T-helper 2 cell treated with Interferon-gamma antibody and Interleukin-4, amounts not matched to agents 5 μg/mL and 100 μg/mL, for 36 hours (primary cell): ENCODE data around the gene CD99L2.

Experiments used
- DNase-seq: peaks from one replicate; pipeline ENCODE4 v3.0.0; 2021; ENCODE audit warnings: low spot score
- H3K27ac Mint-ChIP-seq: one replicate; pipeline ENCODE4 v1.8.0; 2021; ENCODE audit warnings: mild to moderate bottlenecking, mixed read lengths
- H3K27me3 Mint-ChIP-seq: one replicate; pipeline ENCODE4 v1.8.0; 2021; ENCODE audit warnings: low read depth, mixed read lengths
- H3K36me3 Mint-ChIP-seq: one replicate; pipeline ENCODE4 v1.8.0; 2021; ENCODE audit warnings: low read depth, mixed read lengths
- H3K4me1 Mint-ChIP-seq: one replicate; pipeline ENCODE4 v1.8.0; 2021; ENCODE audit warnings: low read depth, mixed read lengths
- H3K4me3 Mint-ChIP-seq: one replicate; pipeline ENCODE4 v1.8.0; 2022; ENCODE audit warnings: mild to moderate bottlenecking, moderate library complexity, mixed read lengths
- H3K9me3 Mint-ChIP-seq: one replicate; pipeline ENCODE4 v1.8.0; 2021; ENCODE audit warnings: mixed read lengths

Gene CD99L2

DNA sequence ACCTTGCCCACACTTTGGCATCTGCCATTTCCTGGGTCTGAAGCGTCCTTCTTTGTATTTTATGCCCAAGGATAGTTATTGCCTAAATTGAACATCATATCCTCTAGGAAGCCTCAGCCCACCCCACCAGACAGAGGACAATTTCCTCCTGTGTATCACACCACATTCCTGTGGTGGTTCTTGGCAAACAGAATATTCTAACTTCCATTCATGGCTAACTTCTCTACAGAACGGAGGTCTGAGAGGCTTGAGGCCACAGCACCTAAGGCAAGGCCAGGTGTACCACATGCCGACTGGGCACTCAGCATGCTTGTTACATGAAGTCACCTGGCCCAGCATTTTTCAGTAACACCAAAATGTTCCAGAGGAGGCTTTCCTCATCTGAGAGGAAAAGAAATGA is 42.4 kb downstream of the CD99L2 start:
- Mint-ChIP-seq H3K36me3 (peaks cover 16% of the 10 kb centered on the region), H3K27me3 (no peaks in the 10 kb centered on the region), H3K27ac (no peak overlapping the region), H3K4me1 (peaks cover 3% of the 10 kb centered on the region), H3K9me3 (peaks cover 34% of the 10 kb centered on the region), H3K4me3 (no peak overlapping the region)
- DNase-seq: no peak

DNA sequence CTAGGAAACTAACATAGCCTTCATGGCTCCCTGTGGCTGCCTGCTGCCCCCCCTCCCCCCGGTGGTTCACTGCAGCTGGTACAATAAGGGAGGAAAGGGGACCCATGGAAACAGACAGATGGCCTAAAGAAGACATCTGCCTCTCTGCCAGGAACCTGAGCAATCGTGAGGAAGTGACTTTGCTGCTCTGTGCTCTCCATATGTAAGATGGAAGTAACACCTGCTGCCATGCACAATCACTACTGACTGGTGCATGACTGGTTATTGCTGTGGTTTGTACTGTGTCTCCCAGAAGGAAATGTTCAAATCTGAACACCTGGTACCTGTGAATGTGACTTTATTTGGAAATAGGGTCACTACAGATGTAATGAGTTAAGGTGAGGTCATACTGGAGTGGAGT is 43.6 kb downstream of the CD99L2 start:
- peaks cover 3% of the 10 kb centered on the region for H3K4me1 Mint-ChIP-seq
- peaks cover 34% of the 10 kb centered on the region for H3K9me3 Mint-ChIP-seq
- no peak overlapping the region for H3K4me3 Mint-ChIP-seq
- peaks cover 16% of the 10 kb centered on the region for H3K36me3 Mint-ChIP-seq
- DNase-seq: no peak
- H3K27ac Mint-ChIP-seq: no peak overlapping the region
- H3K27me3 Mint-ChIP-seq: no peaks in the 10 kb centered on the region

DNA sequence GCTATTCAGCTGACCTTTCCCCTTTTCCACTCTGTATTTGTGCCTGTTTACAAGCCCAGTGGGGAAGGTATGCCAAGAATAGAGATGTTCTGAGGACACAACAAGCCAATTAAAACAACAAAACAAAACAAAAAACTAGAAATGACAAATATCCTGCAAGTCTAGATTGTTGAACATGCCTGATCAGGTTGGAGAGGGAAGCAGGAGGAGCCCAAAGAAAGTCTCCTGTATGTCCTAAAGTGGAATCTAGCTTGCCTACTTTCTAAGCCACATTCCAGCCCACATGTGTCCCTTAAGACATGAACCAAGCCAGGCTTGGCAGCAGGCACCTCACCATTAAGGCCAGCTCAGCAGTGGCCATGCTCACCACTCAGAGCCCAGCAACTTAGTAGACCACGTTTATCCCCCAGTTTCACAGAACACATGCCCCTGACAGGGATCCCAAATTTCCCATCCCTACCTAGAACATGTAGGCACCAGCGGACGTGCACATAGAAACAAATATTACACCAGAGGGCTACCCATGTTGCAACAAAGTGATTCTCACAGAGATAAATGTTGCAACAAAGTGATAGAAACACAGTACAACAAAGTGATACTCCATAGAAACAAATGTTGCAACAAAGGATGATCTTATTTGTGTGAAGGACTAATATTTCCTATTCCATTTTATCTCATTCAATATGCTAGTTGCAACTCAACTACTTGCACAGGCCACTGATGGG is 48.3 kb downstream of the CD99L2 start:
- Mint-ChIP-seq H3K4me3 (no peak overlapping the region), H3K36me3 (peaks cover 6% of the 10 kb centered on the region), H3K9me3 (peaks cover 3% of the 10 kb centered on the region), H3K27ac (no peak overlapping the region), H3K27me3 (no peaks in the 10 kb centered on the region), H3K4me1 (peaks cover 5% of the 10 kb centered on the region)
- DNase-seq: no peak

- H3K27ac Mint-ChIP-seq: no peak overlapping the region
- H3K4me1 Mint-ChIP-seq: peaks cover 4% of the 10 kb centered on the region
- H3K4me3 Mint-ChIP-seq: no peak overlapping the region
- peaks cover 2% of the 10 kb centered on the region for H3K36me3 Mint-ChIP-seq
- no peak for DNase-seq
- H3K9me3 Mint-ChIP-seq: no peaks in the 10 kb centered on the region
- H3K27me3 Mint-ChIP-seq: no peaks in the 10 kb centered on the region
Observed at GRCh38 chrX:150849486-150849885, 49.0 kb downstream of the CD99L2 start.

- no peak for DNase-seq
- H3K27me3 Mint-ChIP-seq: no peaks in the 10 kb centered on the region
- H3K36me3 Mint-ChIP-seq: peaks cover 2% of the 10 kb centered on the region
- no peak overlapping the region for H3K4me3 Mint-ChIP-seq
- H3K27ac Mint-ChIP-seq: no peak overlapping the region
- peaks cover 4% of the 10 kb centered on the region for H3K4me1 Mint-ChIP-seq
- H3K9me3 Mint-ChIP-seq: no peaks in the 10 kb centered on the region
Observed at GRCh38 chrX:150848914-150849365, 49.5 kb downstream of the CD99L2 start.

GRCh38 chrX:150847088-150847487 is 51.4 kb downstream of the CD99L2 start:
- no peak for DNase-seq
- Mint-ChIP-seq H3K4me3 (no peak overlapping the region), H3K27ac (no peak overlapping the region), H3K36me3 (peaks cover 2% of the 10 kb centered on the region), H3K9me3 (no peaks in the 10 kb centered on the region), H3K4me1 (peaks cover 4% of the 10 kb centered on the region), H3K27me3 (no peaks in the 10 kb centered on the region)

- no peak overlapping the region for H3K27ac Mint-ChIP-seq
- H3K4me3 Mint-ChIP-seq: no peak overlapping the region
- no peaks in the 10 kb centered on the region for H3K27me3 Mint-ChIP-seq
- DNase-seq: no peak
- H3K9me3 Mint-ChIP-seq: no peaks in the 10 kb centered on the region
- peaks cover 2% of the 10 kb centered on the region for H3K36me3 Mint-ChIP-seq
- peaks cover 4% of the 10 kb centered on the region for H3K4me1 Mint-ChIP-seq
Observed at GRCh38 chrX:150846130-150846529, 52.3 kb downstream of the CD99L2 start.

DNA sequence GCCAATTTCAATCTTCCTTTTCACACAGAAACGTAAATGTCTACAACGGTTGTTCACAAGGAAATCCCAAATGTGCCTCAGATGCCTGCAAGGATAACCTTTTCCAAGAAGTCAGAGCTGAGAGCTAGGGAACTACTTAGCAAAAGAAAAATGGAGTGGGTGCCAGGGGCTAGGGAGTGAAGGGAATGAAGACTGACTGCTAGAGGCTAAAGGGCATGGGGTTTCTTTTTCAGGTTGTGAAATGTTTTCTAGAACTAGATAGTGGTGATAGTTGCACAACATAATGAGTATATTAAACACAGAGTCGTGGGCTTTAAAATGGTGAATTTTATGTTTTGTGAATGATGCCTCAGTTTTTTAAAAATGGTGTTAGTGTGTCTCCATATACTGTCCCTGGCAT is 53.4 kb downstream of the CD99L2 start:
- H3K27ac Mint-ChIP-seq: no peak overlapping the region
- H3K27me3 Mint-ChIP-seq: no peaks in the 10 kb centered on the region
- H3K9me3 Mint-ChIP-seq: no peaks in the 10 kb centered on the region
- no peak overlapping the region for H3K4me3 Mint-ChIP-seq
- no peak for DNase-seq
- peaks cover 4% of the 10 kb centered on the region for H3K4me1 Mint-ChIP-seq
- H3K36me3 Mint-ChIP-seq: peaks cover 2% of the 10 kb centered on the region

DNA sequence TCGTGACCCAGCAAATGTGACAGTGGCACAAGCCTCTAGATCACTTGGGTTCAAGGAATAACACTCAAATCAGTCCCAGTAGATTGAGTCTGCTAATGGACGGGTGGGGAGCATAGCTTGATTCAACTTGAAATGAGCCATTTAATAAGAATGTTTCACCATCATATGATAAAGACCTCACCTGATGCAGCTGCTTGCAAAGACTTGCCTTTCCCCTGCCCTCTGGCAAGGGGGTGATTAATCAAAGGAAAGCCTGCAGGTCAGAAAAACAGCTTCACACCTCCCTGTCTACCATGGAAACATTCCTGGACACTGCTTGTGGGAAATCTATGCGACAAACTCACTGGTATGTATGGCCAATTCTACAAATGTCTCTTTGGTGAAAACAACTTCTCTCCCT is 54.5 kb downstream of the CD99L2 start:
- Mint-ChIP-seq H3K4me1 (peaks cover 3% of the 10 kb centered on the region), H3K27ac (no peak overlapping the region), H3K27me3 (no peaks in the 10 kb centered on the region), H3K36me3 (peaks cover 2% of the 10 kb centered on the region), H3K4me3 (no peak overlapping the region), H3K9me3 (no peaks in the 10 kb centered on the region)
- no peak for DNase-seq

DNA sequence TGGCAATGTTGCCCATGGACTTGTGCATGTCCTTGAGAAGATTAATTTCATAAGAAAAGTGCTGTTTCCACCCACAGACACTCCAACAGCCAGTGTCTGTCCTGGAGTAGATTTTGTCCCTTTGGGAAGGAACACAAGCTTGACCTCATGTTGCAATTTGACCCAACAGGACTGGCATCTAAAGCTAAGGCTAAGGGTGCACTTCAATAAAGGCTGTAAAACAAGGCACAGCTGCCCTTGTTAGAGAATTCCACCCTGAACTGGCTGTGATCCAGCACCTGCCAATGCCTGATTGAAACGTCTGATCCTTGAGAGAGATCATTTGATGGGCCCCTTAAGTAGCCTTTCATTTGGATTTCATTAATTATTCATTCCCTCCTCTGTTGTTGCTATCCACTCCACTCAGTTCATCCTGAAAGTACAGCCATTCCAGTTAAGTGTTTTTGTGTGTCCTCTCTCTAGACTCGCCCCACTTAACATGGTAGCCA is 56.2 kb downstream of the CD99L2 start:
- H3K36me3 Mint-ChIP-seq: no peaks in the 10 kb centered on the region
- H3K4me3 Mint-ChIP-seq: no peak overlapping the region
- no peaks in the 10 kb centered on the region for H3K9me3 Mint-ChIP-seq
- H3K27ac Mint-ChIP-seq: no peak overlapping the region
- DNase-seq: no peak
- H3K27me3 Mint-ChIP-seq: no peaks in the 10 kb centered on the region
- H3K4me1 Mint-ChIP-seq: no peaks in the 10 kb centered on the region

- H3K4me3 Mint-ChIP-seq: no peak overlapping the region
- DNase-seq: no peak
Observed at GRCh38 chrX:150841456-150842197, 56.8 kb downstream of the CD99L2 start.

DNA sequence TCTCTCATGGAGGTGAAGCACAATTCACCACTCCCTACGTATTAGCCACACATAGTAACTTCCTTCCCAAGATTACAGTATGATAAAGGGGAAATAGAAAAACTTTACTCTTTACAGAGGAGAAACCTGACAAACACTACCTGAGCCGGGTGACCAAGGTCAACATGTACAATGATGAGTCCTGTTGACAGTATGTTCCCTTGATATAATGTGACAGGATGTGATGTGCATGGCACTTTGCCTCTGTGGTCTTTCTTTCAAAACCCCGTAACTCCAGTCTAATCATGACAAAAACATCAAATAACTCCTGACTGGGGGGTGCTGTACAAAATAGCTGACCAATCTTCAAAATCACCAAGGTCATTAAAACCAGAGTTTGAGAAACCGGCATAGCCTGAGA is 60.6 kb downstream of the CD99L2 start:
- Mint-ChIP-seq H3K4me1 (no peaks in the 10 kb centered on the region), H3K27me3 (no peaks in the 10 kb centered on the region), H3K27ac (no peak overlapping the region), H3K36me3 (no peaks in the 10 kb centered on the region), H3K9me3 (no peaks in the 10 kb centered on the region), H3K4me3 (no peak overlapping the region)
- no peak for DNase-seq

More at GRCh38 chrX:150841456-150842197, 56.8 kb downstream of the CD99L2 start:
- no peak overlapping the region for H3K27ac Mint-ChIP-seq
- no peaks in the 10 kb centered on the region for H3K27me3 Mint-ChIP-seq
- no peaks in the 10 kb centered on the region for H3K36me3 Mint-ChIP-seq
- no peaks in the 10 kb centered on the region for H3K9me3 Mint-ChIP-seq
- no peaks in the 10 kb centered on the region for H3K4me1 Mint-ChIP-seq

GRCh38 chrX:150834695-150835094 is 63.8 kb downstream of the CD99L2 start:
- Mint-ChIP-seq H3K36me3 (no peaks in the 10 kb centered on the region), H3K27me3 (no peaks in the 10 kb centered on the region), H3K27ac (no peak overlapping the region), H3K4me3 (no peak overlapping the region), H3K9me3 (no peaks in the 10 kb centered on the region), H3K4me1 (no peaks in the 10 kb centered on the region)
- no peak for DNase-seq

DNA sequence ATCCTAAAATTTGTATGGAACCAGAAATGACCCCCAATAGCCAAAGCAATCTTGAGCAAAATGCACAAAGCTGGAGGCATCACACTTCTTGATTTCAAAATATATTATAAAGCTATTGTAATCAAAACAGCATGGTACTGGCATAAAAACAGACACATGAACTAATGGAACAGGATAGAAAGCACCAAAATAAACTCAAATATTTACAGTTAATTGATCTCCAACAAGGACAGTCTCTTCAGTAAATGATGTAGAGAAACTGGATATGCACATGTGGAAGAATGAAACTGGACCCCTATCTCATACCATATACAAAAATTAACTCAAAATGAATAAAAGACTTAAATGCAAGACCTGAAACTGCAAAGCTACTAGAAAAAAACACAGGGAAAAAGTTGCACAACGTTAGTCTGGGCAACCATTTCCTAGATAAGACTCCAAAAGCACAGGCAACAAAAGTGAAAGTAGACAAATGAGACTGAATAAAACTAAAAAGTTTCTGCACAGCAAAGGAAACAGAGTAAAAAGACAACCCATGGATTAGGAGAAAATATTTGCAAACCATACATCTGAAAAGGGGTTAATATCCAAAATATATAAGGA is 64.9 kb downstream of the CD99L2 start:
- Mint-ChIP-seq H3K27me3 (no peaks in the 10 kb centered on the region), H3K36me3 (no peaks in the 10 kb centered on the region), H3K4me1 (no peaks in the 10 kb centered on the region), H3K4me3 (no peak overlapping the region), H3K9me3 (no peaks in the 10 kb centered on the region), H3K27ac (no peak overlapping the region)
- no peak for DNase-seq
